ENCODE results near the gene MMP28.

MMP28 gene, protein sequence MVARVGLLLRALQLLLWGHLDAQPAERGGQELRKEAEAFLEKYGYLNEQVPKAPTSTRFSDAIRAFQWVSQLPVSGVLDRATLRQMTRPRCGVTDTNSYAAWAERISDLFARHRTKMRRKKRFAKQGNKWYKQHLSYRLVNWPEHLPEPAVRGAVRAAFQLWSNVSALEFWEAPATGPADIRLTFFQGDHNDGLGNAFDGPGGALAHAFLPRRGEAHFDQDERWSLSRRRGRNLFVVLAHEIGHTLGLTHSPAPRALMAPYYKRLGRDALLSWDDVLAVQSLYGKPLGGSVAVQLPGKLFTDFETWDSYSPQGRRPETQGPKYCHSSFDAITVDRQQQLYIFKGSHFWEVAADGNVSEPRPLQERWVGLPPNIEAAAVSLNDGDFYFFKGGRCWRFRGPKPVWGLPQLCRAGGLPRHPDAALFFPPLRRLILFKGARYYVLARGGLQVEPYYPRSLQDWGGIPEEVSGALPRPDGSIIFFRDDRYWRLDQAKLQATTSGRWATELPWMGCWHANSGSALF

DNA sequence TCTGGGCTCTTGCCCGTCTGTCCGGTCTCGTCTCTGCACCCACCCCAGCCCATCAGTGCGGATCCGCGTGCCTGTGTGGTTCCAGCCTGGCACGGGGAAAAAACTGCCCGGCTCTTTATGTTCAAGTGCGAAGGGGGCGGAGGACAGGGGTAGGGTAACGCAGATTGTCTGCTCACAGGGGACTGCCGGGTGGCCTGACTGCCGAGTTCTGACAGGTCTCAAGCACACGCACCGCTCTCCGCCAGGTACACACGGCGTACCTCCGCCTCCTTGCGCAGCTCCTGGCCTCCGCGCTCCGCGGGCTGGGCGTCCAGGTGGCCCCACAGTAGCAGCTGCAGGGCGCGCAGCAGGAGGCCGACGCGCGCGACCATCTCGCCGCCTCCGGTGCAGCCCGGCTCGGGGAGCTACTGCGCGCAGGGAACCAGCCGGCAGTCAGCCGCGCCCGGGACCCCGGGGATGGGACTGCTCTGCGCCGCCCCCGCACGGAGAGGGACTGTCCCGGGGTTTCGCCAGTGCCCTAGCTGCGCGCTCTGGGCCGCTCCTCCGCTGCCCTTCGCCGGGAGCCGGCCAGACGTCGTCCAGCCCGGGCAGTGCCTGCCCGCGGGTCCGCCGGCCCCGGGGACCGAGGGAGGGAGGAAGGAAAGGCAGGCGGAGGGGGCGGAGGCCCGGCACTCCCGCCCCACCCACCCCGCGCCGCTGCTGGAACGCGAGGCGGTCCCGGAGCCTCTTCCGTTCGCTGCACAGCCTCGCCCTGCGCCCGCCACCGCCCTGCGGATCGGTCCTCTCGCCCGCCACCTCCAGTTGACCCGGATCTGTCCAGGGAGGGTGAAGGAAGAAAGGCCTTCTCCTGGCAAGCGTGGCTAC is at the start of gene MMP28:
MMP28 (minus strand) TSS at position 635 of the 864 bp plus-strand sequence; CDS start at position 371, 264 bp downstream.
- DNase-seq: no peak

DNA sequence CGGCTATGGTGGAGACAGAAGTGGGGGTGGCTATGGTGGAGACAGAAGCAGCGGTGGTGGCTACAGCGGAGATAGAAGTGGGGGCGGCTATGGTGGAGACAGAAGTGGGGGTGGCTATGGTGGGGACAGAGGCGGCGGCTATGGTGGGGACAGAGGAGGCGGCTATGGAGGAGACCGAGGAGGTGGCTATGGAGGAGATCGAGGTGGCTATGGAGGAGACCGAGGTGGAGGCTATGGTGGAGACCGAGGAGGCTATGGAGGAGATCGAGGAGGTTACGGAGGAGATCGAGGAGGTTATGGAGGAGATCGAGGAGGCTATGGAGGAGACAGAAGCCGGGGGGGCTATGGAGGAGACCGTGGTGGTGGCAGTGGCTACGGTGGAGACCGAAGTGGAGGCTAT is 49.1 kb upstream of the MMP28 start:
- no peak for DNase-seq

DNA sequence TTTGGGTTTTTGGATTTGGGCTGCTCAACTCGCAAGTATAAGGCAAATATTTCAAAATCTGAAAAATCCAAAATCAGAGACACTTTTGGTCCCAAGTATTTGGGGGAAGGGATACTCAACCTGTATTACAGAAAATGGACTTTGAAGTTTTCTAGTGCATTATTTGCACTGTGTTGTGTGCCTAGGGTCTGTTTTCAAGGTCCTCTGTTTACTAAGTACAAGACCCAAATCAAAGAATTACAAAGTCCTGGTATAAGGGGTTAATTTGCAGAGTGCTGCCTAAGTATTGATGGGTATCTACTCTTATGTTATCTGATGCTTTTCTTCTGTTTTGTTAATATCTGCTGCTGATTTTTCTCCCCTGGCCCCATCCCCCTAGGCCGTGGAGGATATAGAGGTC is 48.3 kb upstream of the MMP28 start:
- DNase-seq: no peak

DNA sequence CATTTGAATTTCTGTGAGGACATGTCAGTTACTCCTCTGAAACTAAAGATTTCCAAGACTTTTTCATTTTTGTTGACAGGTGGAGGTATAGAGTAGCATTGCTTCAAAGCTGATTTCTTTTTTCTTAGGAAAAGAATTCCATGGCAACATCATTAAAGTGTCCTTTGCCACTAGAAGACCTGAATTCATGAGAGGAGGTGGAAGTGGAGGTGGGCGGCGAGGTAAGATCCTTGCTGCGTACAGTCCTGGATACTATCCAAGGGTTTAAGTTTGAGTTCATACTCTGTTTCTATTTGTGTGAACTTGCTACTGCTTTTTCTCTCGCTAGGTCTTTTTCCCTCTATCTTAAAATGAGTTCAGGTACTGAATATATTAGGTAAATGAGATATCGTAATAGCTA is 46.8 kb upstream of the MMP28 start:
- DNase-seq: no peak

DNA sequence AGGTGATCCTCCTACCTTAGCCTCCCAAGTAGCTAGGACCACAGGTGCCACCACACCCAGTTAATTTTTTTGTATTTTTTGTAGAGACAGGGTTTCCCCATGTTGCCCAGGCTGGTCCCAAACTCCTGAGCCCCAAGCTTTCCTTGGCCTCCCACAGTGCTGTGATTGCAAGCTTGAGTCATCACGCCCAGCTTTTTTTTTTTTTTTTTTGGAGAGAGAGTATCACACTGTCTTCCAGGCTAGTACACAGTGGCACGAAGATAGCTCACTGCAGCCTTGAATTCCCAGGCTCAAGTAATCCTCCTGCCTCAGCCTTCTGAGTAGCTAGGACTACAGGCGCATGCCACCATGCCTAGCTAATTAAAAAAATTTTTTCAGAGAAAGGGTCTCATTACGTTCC is 46.1 kb upstream of the MMP28 start:
- no peak for DNase-seq

DNA sequence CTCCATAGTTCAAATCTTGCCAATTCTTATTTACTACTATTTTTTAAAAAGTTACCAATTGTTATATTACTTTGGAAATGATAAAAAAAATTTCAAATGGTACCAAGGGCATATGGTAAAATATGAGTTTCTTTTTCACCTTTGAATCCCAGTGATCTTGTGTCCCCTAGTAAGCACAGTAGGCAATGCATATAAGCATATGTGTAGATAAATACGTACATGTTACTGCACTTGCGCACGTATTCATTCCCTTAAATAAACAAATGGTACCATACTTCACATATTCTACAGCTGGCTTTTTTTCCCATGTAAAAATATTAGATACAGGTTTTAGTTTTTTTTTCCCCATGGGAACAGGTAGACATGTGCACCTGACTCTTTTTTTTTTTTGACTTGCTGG is 45.7 kb upstream of the MMP28 start:
- no peak for DNase-seq

DNA sequence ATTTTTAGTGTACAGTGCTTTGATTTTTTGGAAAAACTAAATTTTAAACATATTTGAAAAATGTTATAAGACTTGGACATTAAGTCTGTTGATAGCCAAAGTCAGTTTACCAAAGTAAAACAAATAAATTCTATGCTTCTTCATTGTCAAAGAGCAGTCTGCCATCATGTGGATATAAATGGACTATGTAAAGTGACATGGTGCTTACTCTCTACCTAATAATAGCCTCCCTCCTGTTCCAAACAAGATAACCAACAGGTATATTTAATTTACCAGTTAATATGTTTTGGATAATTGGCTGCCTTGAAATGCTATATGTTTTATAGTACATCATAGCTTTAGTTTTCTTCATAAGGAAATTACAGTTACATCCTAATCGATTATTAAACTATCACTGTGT is 29.8 kb upstream of the MMP28 start:
- DNase-seq: no peak

DNA sequence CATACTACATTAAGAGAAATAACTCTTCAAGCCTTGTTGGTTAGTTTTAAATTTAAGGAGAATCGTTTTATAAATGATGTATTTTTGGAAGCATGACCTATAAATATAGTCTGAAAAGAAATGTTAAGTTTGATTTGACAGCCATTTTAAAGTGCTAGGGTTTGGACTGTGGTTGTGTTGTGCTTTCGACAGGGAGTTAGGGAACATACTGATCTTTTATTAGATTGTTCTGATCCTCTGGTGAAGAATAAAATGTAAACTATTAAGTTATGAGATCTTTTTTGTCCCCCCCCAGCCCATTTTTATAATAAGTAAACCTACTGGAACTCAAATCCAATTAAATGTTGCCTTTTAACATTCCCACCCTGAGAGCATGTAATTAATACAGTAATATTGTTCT is 25.9 kb upstream of the MMP28 start:
- no peak for DNase-seq

DNA sequence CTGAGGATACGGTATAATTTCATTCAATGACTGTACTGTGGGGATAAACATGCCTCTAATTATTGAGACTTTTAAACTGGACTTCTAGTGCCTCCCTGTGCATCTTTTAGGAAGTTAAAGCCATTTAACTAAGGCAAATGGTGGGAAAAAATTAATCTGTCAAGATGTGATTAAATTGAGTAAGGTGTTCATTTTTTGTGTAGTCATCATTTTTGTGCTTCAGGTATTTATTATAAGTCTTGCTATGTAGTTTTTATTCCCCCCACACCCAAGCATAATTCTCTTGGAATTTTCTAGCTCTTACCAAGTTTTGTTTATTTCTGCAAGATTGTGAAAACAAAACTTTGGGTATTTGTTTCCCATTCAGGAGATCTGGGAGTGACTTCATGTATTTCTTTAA is 24.0 kb upstream of the MMP28 start:
- DNase-seq: no peak

DNA sequence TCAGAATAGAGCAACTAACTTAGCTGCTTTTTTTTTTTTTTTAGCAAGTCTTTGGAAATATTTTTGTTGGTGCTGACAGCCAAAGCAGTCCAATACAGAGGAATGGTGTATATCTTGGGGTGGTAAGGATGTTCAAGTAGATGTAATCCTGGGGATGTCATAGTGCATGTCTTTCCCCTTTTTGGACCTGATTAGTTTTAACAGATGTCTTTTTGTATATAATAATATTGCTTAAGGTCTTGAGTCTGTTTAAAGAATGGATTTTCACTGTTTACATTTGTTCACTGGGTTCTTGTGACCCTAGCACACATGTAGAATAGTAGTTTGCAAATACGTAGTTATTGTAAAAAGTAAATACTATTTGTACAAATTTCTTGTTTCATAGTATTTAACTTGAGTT is 21.8 kb upstream of the MMP28 start:
- DNase-seq: no peak

DNA sequence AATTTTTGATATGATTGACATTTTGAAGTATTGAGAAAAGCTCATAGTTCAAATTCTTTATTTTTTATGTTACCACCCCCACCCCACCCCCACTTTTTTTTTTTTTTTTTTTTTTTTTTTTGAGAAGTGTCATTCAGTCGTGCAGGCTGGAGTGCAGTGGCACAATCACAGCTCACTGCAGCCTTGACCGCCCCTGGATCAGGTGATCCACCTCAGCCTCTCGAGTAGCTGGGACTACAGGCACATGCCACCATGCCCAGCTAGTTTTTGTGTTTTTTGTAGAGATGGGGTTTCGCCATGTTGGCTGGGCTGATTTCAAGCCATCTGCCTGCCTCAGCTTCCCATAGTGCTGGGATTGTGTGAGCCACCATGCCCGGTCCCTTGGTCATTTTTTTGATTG is 21.3 kb upstream of the MMP28 start:
- DNase-seq: no peak

DNA sequence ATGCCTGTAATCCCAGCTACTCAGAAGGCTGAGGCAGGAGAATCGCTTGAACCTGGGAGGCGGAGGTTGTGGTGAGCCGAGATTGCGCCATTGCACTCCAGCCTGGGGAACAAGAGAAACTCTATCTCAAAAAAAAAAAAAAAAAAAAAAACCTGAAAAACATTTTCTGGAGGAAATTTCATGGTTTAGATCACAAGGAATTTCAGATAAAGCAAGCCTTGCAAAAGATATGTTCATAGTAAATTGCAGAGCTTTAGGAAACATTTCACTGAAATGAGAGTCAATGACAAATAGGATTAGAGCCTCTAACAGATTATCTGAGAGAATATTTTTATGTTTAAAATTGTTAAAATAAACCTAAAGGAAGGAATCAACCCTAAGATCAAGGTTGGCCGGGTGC is 17.0 kb upstream of the MMP28 start:
- no peak for DNase-seq

DNA sequence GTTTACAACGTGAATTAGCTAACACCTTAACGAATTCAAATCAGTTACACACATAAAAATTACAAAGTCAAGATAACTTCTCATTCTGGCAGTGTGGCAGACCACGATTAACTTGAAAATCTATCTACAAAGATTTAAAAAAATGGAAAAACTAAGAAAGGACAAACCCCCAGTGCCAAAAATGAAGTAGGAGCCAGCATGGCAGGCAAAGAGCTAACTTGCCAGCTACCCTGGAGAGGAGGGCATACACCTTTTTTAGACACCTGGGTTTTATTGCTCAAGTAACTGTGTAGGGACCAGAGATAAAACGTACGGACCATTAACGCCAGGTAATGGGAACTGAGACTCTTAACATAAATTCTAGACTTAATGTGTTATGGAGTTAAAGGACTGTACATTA is 16.3 kb upstream of the MMP28 start:
- DNase-seq: no peak

DNA sequence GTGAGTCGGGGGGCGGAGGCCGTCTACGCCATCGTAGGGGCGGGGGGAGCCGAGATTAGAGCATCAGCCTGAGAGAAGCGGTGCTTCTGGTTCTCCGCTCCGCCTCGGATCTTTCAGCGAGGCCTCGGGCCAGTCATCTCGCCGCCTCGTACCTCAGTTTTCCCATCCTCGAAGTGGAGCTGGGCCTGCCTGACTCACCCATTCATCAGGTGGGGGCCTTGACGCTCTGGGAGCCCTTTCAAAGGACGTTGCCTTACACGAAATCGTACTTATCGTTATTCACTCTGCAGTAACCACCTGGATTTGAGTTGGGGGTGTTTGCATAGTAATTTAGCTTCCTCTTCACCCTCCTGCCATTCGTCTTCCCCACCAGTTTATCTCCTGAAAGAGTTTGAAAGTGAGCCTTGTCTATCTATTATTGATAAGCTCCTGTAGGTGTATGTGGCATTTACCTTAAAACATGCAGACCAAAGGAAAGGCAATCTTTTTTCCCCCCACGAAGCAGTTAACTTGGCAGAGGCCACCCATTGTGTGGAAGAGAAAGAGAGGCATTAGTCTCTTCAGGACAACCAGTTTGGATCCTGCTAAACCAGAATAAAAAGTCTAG is 14.5 kb upstream of the MMP28 start:
- no peak for DNase-seq

DNA sequence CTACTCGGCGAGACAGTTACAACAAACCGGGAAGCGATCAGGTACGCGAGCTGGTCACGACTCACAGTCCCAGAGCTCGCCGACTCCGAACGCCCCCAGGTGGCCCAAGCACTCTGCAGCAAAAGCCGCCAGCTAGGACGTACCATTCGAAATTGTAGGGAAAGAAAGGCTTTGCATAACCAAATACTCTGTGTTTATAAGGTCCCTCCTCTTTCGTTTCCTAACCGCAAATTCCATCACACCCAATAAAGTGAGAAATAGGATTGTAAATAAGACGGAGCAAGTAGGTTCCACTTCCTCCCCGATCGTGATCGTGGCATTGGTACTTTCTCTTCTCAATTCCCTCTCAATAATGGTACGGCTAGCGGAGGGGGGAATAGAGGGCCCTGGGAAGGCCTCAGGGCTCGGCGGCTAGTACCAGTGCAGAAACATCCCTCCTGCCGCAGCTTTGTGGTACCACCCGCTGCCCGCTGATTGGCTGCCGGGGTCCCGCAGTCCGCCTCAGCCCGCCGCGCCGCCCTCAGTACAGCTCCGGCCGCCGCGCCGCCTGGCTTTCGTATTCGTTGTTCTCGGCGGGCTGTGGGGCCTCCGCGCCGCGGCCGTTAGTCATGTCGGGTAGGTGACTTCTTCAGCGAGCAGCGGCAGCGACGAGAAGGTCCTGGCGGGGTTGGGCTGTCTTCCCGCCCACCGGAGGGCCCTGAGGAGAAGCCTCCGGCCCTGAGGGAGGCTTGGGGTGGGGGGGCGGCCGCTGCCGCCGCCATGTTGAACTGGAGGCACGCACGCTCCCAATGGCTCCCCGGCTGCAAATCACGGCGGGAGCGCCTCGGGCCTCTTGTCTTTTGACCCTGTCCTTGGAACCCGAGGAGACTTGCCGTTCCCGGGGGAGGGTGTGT is 13.8 kb upstream of the MMP28 start, which contains the start of gene TAF15:
TAF15 (plus strand) TSS at position 523 of the 893 bp plus-strand sequence; CDS start at position 609, 86 bp downstream.
- DNase-seq: peak; percentile 99

DNA sequence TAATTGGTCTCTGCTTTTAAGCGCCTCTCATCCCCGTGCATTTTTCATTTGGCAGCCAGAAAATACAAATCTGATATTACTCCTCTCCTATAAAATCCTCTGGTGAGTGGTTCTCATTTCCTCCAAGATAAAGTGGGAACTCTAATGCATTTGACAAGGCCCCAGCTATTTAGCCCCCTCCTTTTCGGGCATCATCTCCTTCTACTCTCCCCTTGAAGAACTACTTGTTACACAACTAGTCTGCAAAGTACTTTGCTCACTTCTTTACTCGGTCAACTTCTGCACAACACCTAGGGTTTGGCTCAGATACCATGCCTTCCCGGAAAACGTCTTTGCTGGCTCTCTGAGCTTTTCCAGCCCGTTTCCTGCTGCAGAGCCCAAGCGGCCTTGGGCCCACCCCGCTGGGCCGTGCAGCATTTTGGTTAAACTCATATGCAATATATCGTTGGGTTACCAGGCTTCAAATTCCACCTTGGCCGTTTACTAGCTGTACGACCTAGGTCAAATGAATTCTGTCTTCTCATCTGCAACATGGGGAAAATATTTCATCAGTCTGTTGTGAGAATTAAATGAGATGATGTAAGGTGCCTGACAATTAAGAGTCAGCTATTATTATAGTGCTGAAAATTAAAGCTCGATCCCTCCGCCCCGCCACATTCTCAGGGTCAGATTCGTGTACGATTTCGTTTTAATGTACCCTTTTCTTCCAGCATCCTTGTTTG is 13.0 kb upstream of the MMP28 start:
- DNase-seq: no peak

DNA sequence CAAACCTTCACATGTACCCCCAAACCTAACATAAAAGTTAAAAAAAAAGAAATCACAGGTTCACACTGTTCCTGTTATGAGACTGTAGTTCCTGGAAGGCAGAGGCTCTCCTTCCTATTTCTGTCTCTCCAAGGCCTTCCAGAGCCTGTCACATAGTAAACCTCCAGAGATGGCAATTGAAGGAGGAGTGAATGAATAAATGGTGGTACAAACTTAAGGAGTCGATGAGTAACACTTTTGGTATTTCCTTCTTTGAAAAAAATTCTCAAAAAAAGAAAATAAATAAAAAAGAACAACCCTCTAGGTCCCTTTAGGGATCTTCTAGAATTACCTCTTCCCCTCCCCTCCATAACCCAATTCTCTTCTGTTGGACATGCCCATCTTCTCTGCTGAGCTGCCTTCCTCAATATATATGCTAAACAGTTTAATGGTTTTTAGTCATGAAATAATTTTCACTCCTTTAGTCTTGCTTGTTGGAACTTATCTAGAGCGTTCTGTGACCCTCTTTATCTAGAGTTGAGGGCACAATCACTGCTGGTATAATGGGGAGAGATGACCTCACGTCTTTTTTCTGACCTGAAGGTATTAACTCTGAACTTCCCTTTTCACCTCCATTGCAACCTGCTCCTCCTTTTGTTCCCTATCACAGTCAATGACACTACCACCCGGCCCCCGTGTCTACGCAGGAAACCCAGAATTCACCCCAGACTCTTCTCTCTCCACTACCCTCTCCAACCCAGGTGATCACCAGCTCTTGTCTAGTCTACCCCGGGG is 12.1 kb upstream of the MMP28 start:
- no peak for DNase-seq

DNA sequence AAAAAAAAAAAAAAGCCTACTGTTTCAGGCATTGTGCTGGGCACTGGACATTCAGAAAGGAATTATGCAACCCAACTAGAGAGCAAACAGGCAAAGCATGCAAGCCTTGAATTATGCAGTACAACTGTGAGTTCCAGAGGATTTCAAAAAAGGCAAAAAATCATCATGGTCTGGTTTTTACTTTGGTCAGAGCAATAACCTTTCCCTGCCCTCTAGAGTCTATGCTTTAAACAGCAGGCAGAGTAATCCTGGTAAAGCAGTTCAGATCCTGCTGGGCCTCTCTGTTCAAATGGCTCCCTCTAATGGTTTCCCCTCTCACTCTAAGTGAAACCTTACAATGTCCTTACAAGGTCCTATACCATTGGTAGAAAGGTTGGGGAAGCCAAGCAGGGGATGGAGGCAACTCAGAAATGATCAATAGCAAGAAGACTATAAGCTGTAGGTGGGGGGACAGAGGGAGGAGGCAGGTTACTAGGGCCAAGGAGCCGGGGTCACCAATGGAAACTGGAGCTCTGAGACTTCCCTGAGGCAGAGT is 9.3 kb upstream of the MMP28 start:
- peak; percentile 31 for DNase-seq

DNA sequence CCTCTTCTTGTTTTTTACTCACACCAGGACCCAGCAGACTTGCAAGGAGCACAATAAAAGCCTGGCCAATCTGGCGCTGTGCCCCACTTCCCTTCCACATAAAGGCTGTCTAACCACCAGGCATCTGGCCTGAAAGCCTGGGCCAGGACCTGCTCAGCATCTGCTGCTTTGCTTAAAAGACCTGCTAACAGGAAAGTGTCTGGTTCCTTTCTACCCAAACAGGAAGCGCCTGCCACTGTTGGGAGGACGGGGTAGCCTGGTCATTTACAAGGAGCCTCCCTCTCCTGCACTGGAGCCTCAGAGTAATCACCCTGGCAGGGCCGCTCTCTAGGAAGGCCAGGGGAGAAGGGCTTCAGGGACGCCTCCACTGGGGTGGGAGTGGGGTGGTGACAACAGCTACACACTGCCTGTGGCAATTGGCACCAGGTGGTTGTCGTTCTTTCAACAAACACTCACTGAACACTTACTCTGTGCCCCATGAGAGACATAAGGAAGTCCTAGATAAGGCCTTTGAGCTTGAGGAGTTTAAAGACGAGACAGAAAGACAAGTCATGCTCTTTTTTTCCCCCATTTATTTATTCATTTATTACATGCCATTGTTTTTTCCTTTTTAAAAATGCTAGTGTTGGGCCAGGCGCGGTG is 6.3 kb upstream of the MMP28 start:
- no peak for DNase-seq

DNA sequence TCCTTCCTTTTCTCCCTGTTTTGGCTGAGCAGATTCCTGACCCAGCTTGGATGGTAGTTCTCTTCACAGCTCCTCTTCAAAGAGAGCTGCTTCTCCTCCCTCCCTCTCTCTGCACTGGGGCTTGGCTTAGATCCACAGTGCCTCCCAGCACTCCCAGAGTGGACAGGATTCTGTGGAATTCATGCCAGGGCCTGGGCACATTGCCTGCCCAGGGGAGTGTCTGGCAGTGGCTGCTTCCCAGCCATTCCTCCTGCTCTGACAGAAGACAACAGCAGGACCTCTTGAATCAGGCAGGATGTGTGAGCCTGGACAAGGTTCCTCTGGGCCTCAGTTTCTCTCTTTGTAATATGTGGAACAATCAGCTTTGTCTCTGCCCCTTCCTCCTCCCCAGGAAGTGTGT is 4.5 kb upstream of the MMP28 start:
- no peak for DNase-seq
